Daoy (cell line): ENCODE measurements around the gene ANGPTL8. TPM values are rescaled to one million over a fixed set of nuclear protein-coding genes. Genes with fewer than 3 reads are reported as not detected.

Experiments used
- DNase-seq: peaks from one replicate; pipeline ENCODE4 v3.0.0-alpha.2; 2015; ENCODE audit warnings: low read depth
- total RNA-seq: library from RNA; depleted of rRNA; stranded (reverse); fragments of >200 nt; shearing (Covaris generic); gene quantifications from 2 replicates; pipeline ENCODE4 v1.2.3, GENCODE V29; 2014; rRNA removed

Gene ANGPTL8
- total RNA-seq, 1 experiment from 2014 or later: not detected

- no peak for DNase-seq
These were observed 52.0 kb downstream of the ANGPTL8 start for GRCh38 chr19:11291415-11291814.

Other genes starting within 250 kb of the ANGPTL8 start
- 68.3 and 72.5 TPM in 2 replicates for gene LDLR, start 150.2 kb upstream of the ANGPTL8 start, total RNA-seq
- 54.7 and 94.6 TPM in 2 replicates for gene SPC24, start 83.8 kb upstream of the ANGPTL8 start, total RNA-seq
- 49.0 and 75.1 TPM in 2 replicates for gene KANK2, start 42.1 kb upstream of the ANGPTL8 start, total RNA-seq
- gene DOCK6, start 22.9 kb downstream of the ANGPTL8 start, total RNA-seq: 2.9 and 4.3 TPM in 2 replicates
- not detected in 2 replicates for gene TSPAN16, start 56.5 kb downstream of the ANGPTL8 start, total RNA-seq
- 0.86 and 1.2 TPM in 2 replicates for gene RAB3D, start 100.0 kb downstream of the ANGPTL8 start, total RNA-seq
- gene TMEM205, start 106.6 kb downstream of the ANGPTL8 start, total RNA-seq: 124 and 181 TPM in 2 replicates
- 0.63 and 0.68 TPM in 2 replicates for gene CCDC159, start 106.9 kb downstream of the ANGPTL8 start, total RNA-seq
- 5.2 and 12.1 TPM in 2 replicates for gene PLPPR2, start 115.8 kb downstream of the ANGPTL8 start, total RNA-seq
- gene SWSAP1, start 135.0 kb downstream of the ANGPTL8 start, total RNA-seq: 0.57 and 1.4 TPM in 2 replicates
- gene EPOR, start 144.7 kb downstream of the ANGPTL8 start, total RNA-seq: 1.7 and 2.8 TPM in 2 replicates
- not detected in 2 replicates for gene RGL3, start 179.7 kb downstream of the ANGPTL8 start, total RNA-seq
- not detected in 2 replicates for gene ODAD3, start 195.5 kb downstream of the ANGPTL8 start, total RNA-seq
- 83.6 and 85.8 TPM in 2 replicates for gene PRKCSH, start 196.0 kb downstream of the ANGPTL8 start, total RNA-seq
- gene ELAVL3, start 241.4 kb downstream of the ANGPTL8 start, total RNA-seq: not detected in 2 replicates